Right hindlimb (tissue), 1 donor: Measurements from ENCODE around the gene KCTD18.

Experiments
- DNase-seq: peaks from one replicate; pipeline ENCODE4 v3.0.0-alpha.2; 2018

Gene KCTD18

GRCh38 chr2:200453853-200454534, 55.9 kb downstream of the KCTD18 start:
- no peak for DNase-seq

- no peak for DNase-seq
Measured at GRCh38 chr2:200453142-200453852, 56.6 kb downstream of the KCTD18 start.

- no peak for DNase-seq
Measured at GRCh38 chr2:200452377-200452776, 57.5 kb downstream of the KCTD18 start.

GRCh38 chr2:200451511-200451910, 58.4 kb downstream of the KCTD18 start:
- DNase-seq, result no peak

- no peak for DNase-seq
Measured at GRCh38 chr2:200450288-200450687, 59.6 kb downstream of the KCTD18 start.

- no peak for DNase-seq
Measured at GRCh38 chr2:200449149-200449548, 60.7 kb downstream of the KCTD18 start.

GRCh38 chr2:200448455-200448854, 61.4 kb downstream of the KCTD18 start:
- DNase-seq, result no peak

GRCh38 chr2:200447139-200447855, 62.6 kb downstream of the KCTD18 start:
- DNase-seq, result no peak

GRCh38 chr2:200446612-200447011, 63.3 kb downstream of the KCTD18 start:
- DNase-seq, result no peak

GRCh38 chr2:200445284-200445683, 64.6 kb downstream of the KCTD18 start:
- no peak for DNase-seq

GRCh38 chr2:200444530-200444929, 65.3 kb downstream of the KCTD18 start:
- DNase-seq, result no peak

- DNase-seq, result no peak
Measured at GRCh38 chr2:200443916-200444315, 66.0 kb downstream of the KCTD18 start.

- DNase-seq, result no peak
Measured at GRCh38 chr2:200443376-200443775, 66.5 kb downstream of the KCTD18 start.

- no peak for DNase-seq
Measured at GRCh38 chr2:200442471-200442870, 67.4 kb downstream of the KCTD18 start.

GRCh38 chr2:200439981-200440380, 69.9 kb downstream of the KCTD18 start:
- no peak for DNase-seq
